Adrenal gland (tissue), 5 donors: ENCODE data around the gene DCHS2.

Experiments
- CTCF ChIP-seq, 6 experiments: fragments of 450-650 bp in 4 of 6; fragments of 200-600 bp in 2 of 6; sonication (generic) in 1 of 6; IDR thresholded peaks; 1 replicate in 5 of 6; 2 replicates in 1 of 6; pipeline versions ENCODE4 v1.5.1 to v1.8.0; 2016 to 2021; ENCODE audit warnings: antibody characterized with exemption in 6 of 6, mild to moderate bottlenecking in 2 of 6, moderate library complexity in 1 of 6
- POLR2A ChIP-seq, 2 donors: fragments of 450-650 bp; IDR thresholded peaks; one replicate each; pipeline ENCODE4 v1.6.1; 2017; ENCODE audit warnings: antibody characterized with exemption in 2 of 2, mild to moderate bottlenecking in 2 of 2, moderate library complexity in 1 of 2
- donor health status: DM: no; HTN: no; CAD: no.

- TF ChIP-seq CTCF (IDR thresholded peaks at IDR 0.05): no peak
- no peak for TF ChIP-seq POLR2A (IDR thresholded peaks at IDR 0.05)
These were observed 84.2 kb downstream of the DCHS2 start for GRCh38 chr4:154407443-154407842.
